C4-2B (cell line): ENCODE measurements around the gene DUSP1.

ENCODE experiments used
- CTCF ChIP-seq: fragments of 450-650 bp; conservative IDR thresholded peaks from 2 replicates; pipeline ENCODE4 v1.5.1; 2017; ENCODE audit warnings: mild to moderate bottlenecking
- ZFX ChIP-seq: fragments of 450-650 bp; IDR thresholded peaks from 2 replicates; pipeline ENCODE4 v1.6.1; 2017

- TF ChIP-seq CTCF (no peak), ZFX (no peak)
Observed at GRCh38 chr5:172729588-172729987, 41.4 kb downstream of the DUSP1 start.
